GM18858 (cell line): ENCODE measurements around the gene DALRD3.

ENCODE experiments used
- ATAC-seq: cut with Tn5 transposase; IDR thresholded peaks from one replicate; pipeline ENCODE4 v1.9.1; 2021; ENCODE audit not compliant: unreplicated experiment

The DALRD3 gene

GRCh38 chr3:49006408-49007067, 11.8 kb downstream of the DALRD3 start:
- ATAC-seq, result no peak

GRCh38 chr3:49005998-49006397, 12.4 kb downstream of the DALRD3 start:
- no peak for ATAC-seq

- ATAC-seq, result no peak
Observed at GRCh38 chr3:49005303-49005680, 13.1 kb downstream of the DALRD3 start.

DNA sequence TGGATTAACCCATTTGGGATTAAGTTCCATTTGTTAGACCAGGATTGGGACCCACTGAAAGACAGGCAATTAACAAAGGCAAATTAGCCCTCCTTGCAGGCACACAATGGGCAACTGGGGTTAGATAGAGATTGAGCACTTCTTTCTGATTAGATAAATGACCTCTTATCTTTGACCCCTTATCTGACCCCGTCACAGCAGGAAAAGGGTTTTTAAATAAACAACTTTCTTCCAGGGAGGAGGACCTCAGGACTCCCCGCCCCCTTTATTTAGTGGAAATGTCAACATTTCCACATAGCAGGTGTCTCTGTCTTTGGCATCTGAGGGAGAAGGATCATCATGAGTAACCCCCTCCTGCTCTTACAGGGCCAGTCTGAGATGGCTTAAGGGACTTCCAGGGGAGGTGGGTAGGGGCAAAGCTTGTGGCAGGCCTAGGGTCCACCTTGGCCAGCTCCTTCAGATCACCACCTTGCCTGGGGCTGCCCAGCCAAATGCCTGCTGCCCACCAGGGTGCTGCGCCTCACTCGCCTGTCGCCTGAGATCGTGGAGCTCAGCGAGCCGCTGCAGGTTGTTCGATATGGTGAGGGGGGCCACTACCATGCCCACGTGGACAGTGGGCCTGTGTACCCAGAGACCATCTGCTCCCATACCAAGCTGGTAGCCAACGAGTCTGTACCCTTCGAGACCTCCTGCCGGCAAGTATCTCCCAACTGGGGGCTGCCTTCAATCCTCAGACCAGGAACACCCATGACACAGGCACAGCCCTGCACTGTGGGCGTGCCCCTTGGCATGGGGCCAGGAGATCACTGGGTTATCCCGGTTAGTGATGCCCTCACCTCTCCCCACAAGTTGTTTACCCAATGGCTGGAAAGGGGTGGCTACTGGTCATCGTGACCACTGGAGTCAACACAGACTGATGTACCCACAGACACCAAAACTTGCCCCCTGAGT, 13.8 kb downstream of the DALRD3 start:
- ATAC-seq, result no peak

DNA sequence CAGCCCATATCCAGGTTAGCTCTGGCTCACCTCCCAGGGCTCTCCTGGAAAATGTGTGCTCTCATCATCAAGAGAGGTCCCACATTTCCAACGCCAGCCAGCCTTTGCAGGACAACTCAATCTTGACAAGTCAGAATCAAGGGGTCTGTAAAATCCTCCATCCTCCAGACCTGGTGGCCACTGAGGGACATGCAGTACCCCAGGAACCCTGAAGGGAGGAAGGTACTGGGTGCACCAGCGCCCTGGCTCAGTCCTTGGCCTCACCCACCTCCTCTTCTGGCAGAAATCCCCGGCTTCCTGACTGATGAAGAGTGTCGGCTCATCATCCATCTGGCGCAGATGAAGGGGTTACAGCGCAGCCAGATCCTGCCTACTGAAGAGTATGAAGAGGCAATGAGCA, 17.2 kb downstream of the DALRD3 start:
- ATAC-seq, result no peak

GRCh38 chr3:48999085-48999858, 19.1 kb downstream of the DALRD3 start:
- ATAC-seq, result no peak

GRCh38 chr3:48997714-48998637, 20.4 kb downstream of the DALRD3 start:
- no peak for ATAC-seq

GRCh38 chr3:48997102-48997635, 21.2 kb downstream of the DALRD3 start:
- ATAC-seq, result no peak

GRCh38 chr3:48996640-48997039, 21.7 kb downstream of the DALRD3 start:
- ATAC-seq, result no peak

- no peak for ATAC-seq
Observed at GRCh38 chr3:48993834-48994233, 24.5 kb downstream of the DALRD3 start.

GRCh38 chr3:48991851-48992545, 26.4 kb downstream of the DALRD3 start:
- ATAC-seq, result no peak

GRCh38 chr3:48990636-48991469, 27.5 kb downstream of the DALRD3 start:
- no peak for ATAC-seq

DNA sequence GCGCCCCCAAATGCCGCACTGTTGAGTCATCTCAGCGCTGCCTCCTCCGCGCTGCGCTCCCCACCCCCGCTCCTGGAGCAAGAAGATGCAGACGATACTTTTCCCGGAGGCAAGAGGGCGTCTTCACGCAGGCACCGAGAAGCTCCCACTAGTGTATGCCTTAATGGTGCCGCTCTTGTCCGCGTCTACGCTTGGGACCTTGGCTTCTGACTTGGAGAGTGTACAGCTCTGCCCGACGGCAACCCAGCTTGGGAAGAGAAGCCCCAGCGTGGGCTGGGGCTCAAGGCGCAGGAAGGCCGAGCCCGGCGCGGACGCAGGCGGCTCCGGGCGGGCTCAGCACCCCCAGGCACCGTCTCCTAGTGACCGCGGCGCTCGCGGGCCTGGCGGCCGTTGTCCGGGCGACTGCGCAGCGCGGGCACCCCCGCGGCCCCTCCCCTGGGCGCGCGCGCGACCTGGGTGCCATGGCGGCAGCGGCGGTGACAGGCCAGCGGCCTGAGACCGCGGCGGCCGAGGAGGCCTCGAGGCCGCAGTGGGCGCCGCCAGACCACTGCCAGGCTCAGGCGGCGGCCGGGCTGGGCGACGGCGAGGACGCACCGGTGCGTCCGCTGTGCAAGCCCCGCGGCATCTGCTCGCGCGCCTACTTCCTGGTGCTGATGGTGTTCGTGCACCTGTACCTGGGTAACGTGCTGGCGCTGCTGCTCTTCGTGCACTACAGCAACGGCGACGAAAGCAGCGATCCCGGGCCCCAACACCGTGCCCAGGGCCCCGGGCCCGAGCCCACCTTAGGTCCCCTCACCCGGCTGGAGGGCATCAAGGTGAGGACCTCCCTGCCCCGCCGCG, 28.4 kb downstream of the DALRD3 start, which contains the start of gene P4HTM:
Gene P4HTM (plus strand): TSS at position 446 of the 840 bp plus-strand sequence. CDS start 16 bp downstream, at position 462.
- peak; percentile 35 for ATAC-seq

GRCh38 chr3:48989126-48989795, 29.1 kb downstream of the DALRD3 start:
- no peak for ATAC-seq

- ATAC-seq, result no peak
Observed at GRCh38 chr3:48985831-48986376, 32.5 kb downstream of the DALRD3 start.

GRCh38 chr3:48984663-48985062, 33.7 kb downstream of the DALRD3 start:
- no peak for ATAC-seq

DNA sequence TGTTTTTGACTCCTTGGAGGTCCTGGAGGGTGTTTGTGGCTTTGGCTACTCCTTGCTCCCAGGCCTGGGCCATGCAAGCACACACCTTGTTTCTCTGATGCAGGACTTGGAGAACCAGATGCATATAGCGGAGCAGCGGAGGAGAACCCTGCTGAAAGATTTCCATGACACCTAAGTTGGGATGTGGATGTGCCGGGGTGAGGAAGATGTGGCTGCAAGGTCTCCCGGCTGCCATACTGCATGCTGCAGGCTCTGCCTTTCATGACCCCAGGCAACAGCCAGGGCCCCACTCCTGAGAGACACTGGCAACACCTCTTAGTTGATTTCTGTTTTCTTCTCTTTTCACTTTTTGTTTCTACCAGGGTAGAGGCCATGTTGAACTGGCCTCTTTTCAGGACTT, 35.3 kb downstream of the DALRD3 start:
- no peak for ATAC-seq
